K562 (cell line): ENCODE results near the gene EFNA1. TPM values are rescaled to one million over a fixed set of nuclear protein-coding genes. Genes with fewer than 3 reads are reported as not detected.

Source experiments
- ARID2 ChIP-seq: fragments of 450-650 bp; IDR thresholded peaks from 2 replicates; pipeline ENCODE4 v1.6.1; 2017; ENCODE audit warnings: antibody characterized with exemption, mild to moderate bottlenecking
- ATF1 ChIP-seq, 2 experiments: fragments of 450-650 bp in 1 of 2; IDR thresholded peaks; 2 replicates each; pipeline ENCODE4 v1.6.1; 2016; ENCODE audit warnings: missing compliant biosample characterization in 1 of 2, missing genetic modification characterization in 1 of 2
- BCL6 ChIP-seq: fragments of 250-450 bp; sonication (Bioruptor Pico); IDR thresholded peaks from 2 replicates; pipeline ENCODE4 v1.4.0; 2020
- CREM ChIP-seq: IDR thresholded peaks from 2 replicates; pipeline ENCODE4 v1.6.1; 2014; ENCODE audit warnings: antibody characterized with exemption, low read depth
- HES1 ChIP-seq: fragments of 450-650 bp; IDR thresholded peaks from 2 replicates; pipeline ENCODE4 v1.6.1; 2016; ENCODE audit warnings: low read depth, mild to moderate bottlenecking, moderate library complexity
- KDM2B ChIP-seq: fragments of 250-450 bp; sonication (Bioruptor Pico); IDR thresholded peaks from 2 replicates; pipeline ENCODE4 v1.8.0; 2021; ENCODE audit warnings: mild to moderate bottlenecking, moderate library complexity
- MTF1 ChIP-seq: fragments of 250-450 bp; sonication (Bioruptor Pico); IDR thresholded peaks from 2 replicates; pipeline ENCODE4 v1.9.0; 2021; ENCODE audit warnings: moderate library complexity, mild to moderate bottlenecking, inconsistent platforms, borderline replicate concordance
- MYC ChIP-seq, 2 experiments: fragments of 250-450 bp in 1 of 2; sonication (Bioruptor Pico) in 1 of 2; IDR thresholded peaks; 2 replicates each; pipeline versions ENCODE4 v1.5.1 to v1.6.1; 2012 to 2021; ENCODE audit warnings: low read depth in 2 of 2, borderline replicate concordance in 1 of 2, improper control_type of control experiment in 1 of 2, low read length in 1 of 2, mild to moderate bottlenecking in 1 of 2, moderate library complexity in 1 of 2
- NRF1 ChIP-seq, 2 experiments: fragments of 450-650 bp; IDR thresholded peaks in 1 of 2; conservative IDR thresholded peaks in 1 of 2; 2 replicates each; pipeline ENCODE4 v1.6.1; 2014; ENCODE audit warnings: mild to moderate bottlenecking in 2 of 2
- PHF8 ChIP-seq: fragments of 200-600 bp; sonication (generic); IDR thresholded peaks from 2 replicates; pipeline ENCODE4 v1.6.1; 2012; ENCODE audit warnings: mixed run types, mild to moderate bottlenecking, inconsistent platforms, low read length, moderate library complexity, borderline replicate concordance
- POLR2AphosphoS5 ChIP-seq: IDR thresholded peaks from 2 replicates; pipeline ENCODE4 v1.6.1; 2011; ENCODE audit warnings: mild to moderate bottlenecking, low read depth, low read length, moderate library complexity; ENCODE audit not compliant: control insufficient read depth, insufficient read depth
- RFX5 ChIP-seq: IDR thresholded peaks from 2 replicates; pipeline ENCODE4 v1.6.1; 2011; ENCODE audit warnings: low read depth, mild to moderate bottlenecking, improper control_type of control experiment, low read length
- SIN3B ChIP-seq: fragments of 450-650 bp; IDR thresholded peaks from 2 replicates; pipeline ENCODE4 v1.6.1; 2017; ENCODE audit warnings: low read depth, mild to moderate bottlenecking, moderate library complexity
- ZBTB33 ChIP-seq: sonication (generic); formaldehyde crosslinking; IDR thresholded peaks from 2 replicates; pipeline ENCODE4 v1.8.1; 2023; ENCODE audit warnings: mild to moderate bottlenecking, missing genetic modification reagents
- ZBTB7A ChIP-seq: IDR thresholded peaks from 2 replicates; pipeline ENCODE4 v1.6.1; 2011; ENCODE audit warnings: low read depth, mild to moderate bottlenecking, low read length, moderate library complexity, borderline replicate concordance; ENCODE audit not compliant: control insufficient read depth
- ZBTB8A ChIP-seq: fragments of 450-650 bp; IDR thresholded peaks from 2 replicates; pipeline ENCODE4 v1.6.1; 2018; ENCODE audit warnings: mild to moderate bottlenecking, moderate library complexity; ENCODE audit not compliant: partially characterized antibody
- ZNF512 ChIP-seq: IDR thresholded peaks from 2 replicates; pipeline ENCODE4 v1.6.1; 2016; ENCODE audit warnings: missing genetic modification characterization, missing compliant biosample characterization
- ZNF79 ChIP-seq: fragments of 250-450 bp; sonication (Bioruptor Pico); IDR thresholded peaks from 2 replicates; pipeline ENCODE4 v1.4.0; 2020; ENCODE audit warnings: low read depth, mild to moderate bottlenecking, moderate library complexity
- polyA plus RNA-seq, 8 experiments: library from polyadenylated mRNA; depleted of rRNA in 4 of 8; stranded (reverse) in 5 of 8; unstranded in 3 of 8; fragments of >200 nt; fragmentation: Nextera tagmentation in 2 of 8; fragmentation: Illumina TruSeq in 1 of 8; extraction: Ambion mirVana in 2 of 8; extraction: Trizol in 1 of 8; gene quantifications; 2 replicates each; pipeline versions ENCODE4 v1.2.1 to v1.2.3, GENCODE V29; 2011 to 2014; ENCODE audit warnings: inconsistent platforms in 1 of 8, missing spikeins in 1 of 8
- total RNA-seq, 7 experiments: library from RNA; depleted of rRNA in 6 of 7; stranded (reverse); fragments of >200 nt in 6 of 7; fragmentation: Illumina TruSeq in 2 of 7; extraction: Trizol in 2 of 7; gene quantifications; 2 replicates each; pipeline versions ENCODE4 v1.2.1 to v1.2.3, GENCODE V29; 2011 to 2021; ENCODE audit warnings: low replicate concordance in 1 of 7
- TF ChIP-seq, protein P1 (sequence below): fragments of 250-450 bp; sonication (Bioruptor Pico); IDR thresholded peaks from 2 replicates; pipeline ENCODE4 v1.4.0; 2020
- TF ChIP-seq, protein P2 (sequence below): fragments of 450-650 bp; IDR thresholded peaks from 2 replicates; pipeline ENCODE4 v1.6.1; 2016

EFNA1 gene
- total and polyA plus RNA-seq, 9 of the 15 experiments (the other 6 are each of a cell fraction or from before 2014, with no cell fraction given) = 2.1 to 9.3 (median 3.0) TPM

- TF ChIP-seq, protein P1, sequence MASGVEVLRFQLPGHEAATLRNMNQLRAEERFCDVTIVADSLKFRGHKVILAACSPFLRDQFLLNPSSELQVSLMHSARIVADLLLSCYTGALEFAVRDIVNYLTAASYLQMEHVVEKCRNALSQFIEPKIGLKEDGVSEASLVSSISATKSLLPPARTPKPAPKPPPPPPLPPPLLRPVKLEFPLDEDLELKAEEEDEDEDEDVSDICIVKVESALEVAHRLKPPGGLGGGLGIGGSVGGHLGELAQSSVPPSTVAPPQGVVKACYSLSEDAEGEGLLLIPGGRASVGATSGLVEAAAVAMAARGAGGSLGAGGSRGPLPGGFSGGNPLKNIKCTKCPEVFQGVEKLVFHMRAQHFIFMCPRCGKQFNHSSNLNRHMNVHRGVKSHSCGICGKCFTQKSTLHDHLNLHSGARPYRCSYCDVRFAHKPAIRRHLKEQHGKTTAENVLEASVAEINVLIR (CRISPR knock-in tag) = no peak
- TF ChIP-seq ZBTB8A = no peak
- no peak for TF ChIP-seq SIN3B
- no peak for TF ChIP-seq ATF1 (CRISPR knock-in tag; IDR thresholded peaks at IDR 0.05)
- peak; percentile 30; the same call in 1 of the 2 replicates for TF ChIP-seq ATF1 (tag; IDR thresholded peaks at IDR 0.05)
- TF ChIP-seq KDM2B (CRISPR knock-in tag) = no peak
- 0 out of 2 replicates have a peak, but pooled peaks have one; percentile 13 for TF ChIP-seq CREM
- TF ChIP-seq ZNF512 (tag) = no peak
- TF ChIP-seq POLR2AphosphoS5 = no peak
- TF ChIP-seq MYC (IDR thresholded peaks at IDR 0.05; ENCODE audit: low read depth, low read length) = 0 out of 2 replicates have a peak, but pooled peaks have one; percentile 27
- TF ChIP-seq MYC (CRISPR knock-in tag; IDR thresholded peaks at IDR 0.05; ENCODE audit: borderline replicate concordance, low read depth) = no peak
- TF ChIP-seq NRF1 (conservative IDR thresholded peaks at IDR 0.05 in 1 of 2, IDR thresholded peaks at IDR 0.05 in 1 of 2) = peak in 1 of 2 experiments; percentile 44; a peak in 2 of 4 replicates
- TF ChIP-seq, protein P2, sequence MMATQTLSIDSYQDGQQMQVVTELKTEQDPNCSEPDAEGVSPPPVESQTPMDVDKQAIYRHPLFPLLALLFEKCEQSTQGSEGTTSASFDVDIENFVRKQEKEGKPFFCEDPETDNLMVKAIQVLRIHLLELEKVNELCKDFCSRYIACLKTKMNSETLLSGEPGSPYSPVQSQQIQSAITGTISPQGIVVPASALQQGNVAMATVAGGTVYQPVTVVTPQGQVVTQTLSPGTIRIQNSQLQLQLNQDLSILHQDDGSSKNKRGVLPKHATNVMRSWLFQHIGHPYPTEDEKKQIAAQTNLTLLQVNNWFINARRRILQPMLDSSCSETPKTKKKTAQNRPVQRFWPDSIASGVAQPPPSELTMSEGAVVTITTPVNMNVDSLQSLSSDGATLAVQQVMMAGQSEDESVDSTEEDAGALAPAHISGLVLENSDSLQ = peak; percentile 59
- TF ChIP-seq ARID2 = no peak
- no peak for TF ChIP-seq MTF1 (CRISPR knock-in tag)
- no peak for TF ChIP-seq RFX5
- TF ChIP-seq PHF8 = 0 out of 2 replicates have a peak, but pooled peaks have one; percentile 15
- no peak for TF ChIP-seq ZNF79 (CRISPR knock-in tag)
- TF ChIP-seq BCL6 = no peak
- TF ChIP-seq ZBTB7A = peak; percentile 81; the same call in 1 of the 2 replicates
- TF ChIP-seq ZBTB33 (CRISPR knock-in tag) = no peak
- TF ChIP-seq HES1 = no peak
Measured at GRCh38 chr1:155127105-155127966, at the start of gene EFNA1 (continued).
